ENCODE data around the gene SLIT3.

The SLIT3 gene

DNA sequence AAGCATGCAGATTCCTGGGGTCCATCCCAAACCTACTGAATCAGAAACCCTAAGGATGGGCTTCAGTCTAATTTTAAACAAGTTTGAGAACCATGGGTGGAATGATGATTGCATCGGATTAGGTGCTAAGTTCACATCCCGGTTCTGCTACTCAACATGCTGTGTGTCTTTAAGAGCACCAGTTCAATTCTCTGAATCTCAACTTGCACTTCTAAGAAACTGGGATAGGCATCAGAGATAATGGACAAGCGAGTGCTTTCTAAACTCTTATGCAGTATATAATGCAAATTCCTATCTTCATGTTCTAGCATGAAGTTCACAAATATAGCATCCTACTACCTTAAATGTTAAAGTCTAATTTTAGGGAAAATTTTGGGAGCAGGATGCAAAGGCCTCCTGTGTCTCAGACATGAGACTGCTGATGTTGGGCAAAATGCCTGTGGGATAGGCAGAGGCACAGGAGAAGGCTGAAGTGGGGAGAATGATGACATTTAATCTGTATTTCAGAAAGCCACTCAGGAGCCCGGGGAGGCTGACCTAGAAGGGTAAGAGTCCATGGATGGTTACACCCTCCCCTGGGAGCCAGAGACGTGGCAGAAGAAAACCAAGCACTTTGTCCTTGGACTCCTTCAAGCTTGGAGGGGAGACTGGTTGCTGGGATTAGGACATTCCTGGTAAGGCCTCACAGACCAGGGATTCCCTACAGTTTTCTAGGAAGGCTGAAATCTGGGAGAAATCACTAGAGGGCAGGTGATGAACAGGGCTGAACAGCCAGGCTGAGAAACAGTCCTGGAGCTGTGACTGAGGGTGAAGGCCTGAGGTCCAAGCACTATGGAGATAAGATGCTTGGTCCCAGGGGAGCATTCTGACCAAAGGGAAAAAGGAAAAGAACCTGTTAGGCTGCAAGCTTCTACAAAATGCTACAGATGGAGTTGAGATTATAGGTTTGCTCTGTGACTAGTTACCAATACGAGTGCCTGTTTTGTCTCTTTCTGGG is 409.8 kb downstream of the SLIT3 start:
- TF ChIP-seq CTCF (IDR thresholded peaks at IDR 0.05; ENCODE audit: low read depth, low read length, missing control alignments), result no peak
- no peak overlapping the region for H3K4me3 ChIP-seq (ENCODE audit: low read depth, low read length)
- in situ Hi-C loops (cut with HindIII; ENCODE audit: low pct_ligation_motif_present, low sequenced_read_pairs), result no loop called here

DNA sequence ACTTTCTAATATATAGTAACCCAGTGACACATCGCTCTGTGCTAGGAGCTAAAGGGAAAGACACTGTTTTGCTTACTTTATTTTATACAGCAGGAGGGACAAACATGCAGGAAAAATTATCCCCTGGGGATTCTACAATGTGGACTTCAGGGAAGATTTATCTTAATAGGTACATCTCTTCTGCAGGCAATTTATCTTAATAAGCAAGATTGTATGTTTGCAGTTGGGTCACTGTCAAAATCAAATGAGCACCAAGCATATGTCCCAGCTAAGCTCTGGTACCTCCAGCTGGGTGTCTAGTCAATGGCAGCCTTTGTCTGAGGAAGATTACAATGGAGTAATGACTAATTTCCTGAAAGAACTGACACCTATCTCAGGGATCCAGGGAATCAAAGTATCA is 411.9 kb downstream of the SLIT3 start:
- no peaks in the 10 kb centered on the region for H3K36me3 ChIP-seq (replicated peaks)
- no peak overlapping the region for H3K27ac ChIP-seq
- no peak for TF ChIP-seq CTCF (IDR thresholded peaks at IDR 0.05; ENCODE audit: low read depth, low read length, missing control alignments)
- in situ Hi-C loops (cut with HindIII; ENCODE audit: low pct_ligation_motif_present, low sequenced_read_pairs), result no loop called here
- DNase-seq, result no peak
- H3K4me3 ChIP-seq (ENCODE audit: low read depth, low read length), result no peak overlapping the region
- H3K27me3 ChIP-seq (replicated peaks), result no peaks in the 10 kb centered on the region

More for the DNA sequence above, 409.8 kb downstream of the SLIT3 start:
- Histone ChIP-seq H3K27ac (no peak overlapping the region), H3K27me3 (replicated peaks) (no peaks in the 10 kb centered on the region), H3K36me3 (replicated peaks) (no peaks in the 10 kb centered on the region)
- no peak for DNase-seq

GRCh38 chr5:168887931-168888330 is 413.0 kb downstream of the SLIT3 start:
- no peaks in the 10 kb centered on the region for H3K27me3 ChIP-seq (replicated peaks)
- no peaks in the 10 kb centered on the region for H3K36me3 ChIP-seq (replicated peaks)
- TF ChIP-seq CTCF (IDR thresholded peaks at IDR 0.05; ENCODE audit: low read depth, low read length, missing control alignments), result no peak
- no peak overlapping the region for H3K4me3 ChIP-seq (ENCODE audit: low read depth, low read length)
- no peak overlapping the region for H3K27ac ChIP-seq
- in situ Hi-C loops (cut with HindIII; ENCODE audit: low pct_ligation_motif_present, low sequenced_read_pairs), result no loop called here
- no peak for DNase-seq

- no peak for TF ChIP-seq CTCF (IDR thresholded peaks at IDR 0.05; ENCODE audit: low read depth, low read length, missing control alignments)
- Histone ChIP-seq H3K27ac (no peak overlapping the region), H3K36me3 (replicated peaks) (no peaks in the 10 kb centered on the region), H3K27me3 (replicated peaks) (no peaks in the 10 kb centered on the region), H3K4me3 (ENCODE audit: low read depth, low read length) (no peak overlapping the region)
- DNase-seq, result no peak
- in situ Hi-C loops (cut with HindIII; ENCODE audit: low pct_ligation_motif_present, low sequenced_read_pairs), result no loop called here
Measured at GRCh38 chr5:168886157-168886556, 414.8 kb downstream of the SLIT3 start.

- no peak overlapping the region for H3K4me3 ChIP-seq (ENCODE audit: low read depth, low read length)
- no peak for TF ChIP-seq CTCF (IDR thresholded peaks at IDR 0.05; ENCODE audit: low read depth, low read length, missing control alignments)
- no peak for DNase-seq
- in situ Hi-C loops (cut with HindIII; ENCODE audit: low pct_ligation_motif_present, low sequenced_read_pairs), result no loop called here
- no peak overlapping the region for H3K27ac ChIP-seq
- H3K27me3 ChIP-seq (replicated peaks), result no peaks in the 10 kb centered on the region
- no peaks in the 10 kb centered on the region for H3K36me3 ChIP-seq (replicated peaks)
Measured at GRCh38 chr5:168885324-168886120, 415.4 kb downstream of the SLIT3 start.
